ENCODE measurements around the gene FGFBP2.

DNA sequence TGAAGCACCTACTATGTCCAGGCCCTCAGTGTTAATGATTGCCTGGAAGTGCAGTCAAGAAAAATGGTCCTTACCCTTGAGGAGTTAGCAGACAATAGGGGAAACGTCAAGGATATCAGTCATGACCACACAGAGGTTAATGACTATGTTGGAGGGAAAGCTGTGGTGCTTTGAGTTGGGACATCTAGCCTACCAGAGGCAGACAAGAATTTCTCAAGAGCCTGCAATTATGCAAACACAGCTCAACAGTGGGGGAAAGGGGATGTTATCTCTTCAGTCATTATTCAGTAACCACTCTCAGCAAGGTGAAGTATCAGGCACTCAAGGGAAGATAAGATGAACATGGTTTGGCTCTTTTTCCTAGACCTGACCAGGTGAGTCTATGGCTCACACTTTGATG, 17.5 kb downstream of the FGFBP2 start:
- no peak for TF ChIP-seq EZH2 (IDR thresholded peaks at IDR 0.05; ENCODE audit: borderline replicate concordance)
- no peak for TF ChIP-seq CTCF (IDR thresholded peaks at IDR 0.05; ENCODE audit: poor library complexity)
- TF ChIP-seq EZH2phosphoT487 (IDR thresholded peaks at IDR 0.05; ENCODE audit: low read depth, severe bottlenecking, unreplicated experiment): no peak

Data from hepatocyte (in vitro differentiated cells).